Activated CD4-positive, alpha-beta T cell treated with anti-CD3 and anti-CD28 coated beads, Interleukin-2, amount 50 U/mL, for 24 hours (primary cell): ENCODE measurements around the gene OR10H2.
"Not testable (repeated sequence)": the region's sequence is repeated elsewhere in the genome, so short reads cannot be mapped to it uniquely, and the experiment has no call there.

ENCODE experiments used
- DNase-seq, 2 donors: peaks; one replicate each; pipeline ENCODE4 v3.0.0-alpha.2; 2020; ENCODE audit warnings: low read depth in 1 of 2, low spot score in 1 of 2

The OR10H2 gene

DNA sequence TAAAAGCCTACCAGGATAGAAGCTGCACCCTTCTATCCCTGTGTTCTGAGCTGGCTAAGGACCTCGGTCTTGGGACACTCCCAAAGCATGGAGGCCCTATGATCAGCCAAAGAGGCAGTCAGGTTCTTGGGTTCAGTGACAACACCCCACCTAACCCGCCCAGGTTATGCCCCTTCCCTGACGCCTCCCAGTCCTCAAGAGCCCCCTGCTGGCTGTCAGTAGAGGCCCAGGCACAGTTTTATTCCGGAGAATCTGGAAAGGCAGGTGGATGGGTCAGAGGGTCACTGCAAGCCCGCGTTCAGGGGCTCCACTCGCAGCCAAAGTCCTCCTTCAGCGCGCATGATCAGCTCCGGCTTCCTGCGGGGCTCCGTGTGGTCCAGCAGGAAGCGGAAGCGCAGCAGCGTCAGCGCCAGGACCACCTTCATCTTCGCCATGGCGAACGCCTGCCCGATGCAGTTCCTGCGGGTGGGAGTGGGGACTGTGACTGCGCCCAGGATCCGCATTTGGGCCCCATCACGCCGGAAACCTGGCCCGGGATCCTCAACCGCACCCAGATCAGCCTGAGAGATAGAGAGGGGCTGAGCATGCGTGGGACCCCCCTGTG, 32.2 kb downstream of the OR10H2 start:
- DNase-seq, result no peak

DNA sequence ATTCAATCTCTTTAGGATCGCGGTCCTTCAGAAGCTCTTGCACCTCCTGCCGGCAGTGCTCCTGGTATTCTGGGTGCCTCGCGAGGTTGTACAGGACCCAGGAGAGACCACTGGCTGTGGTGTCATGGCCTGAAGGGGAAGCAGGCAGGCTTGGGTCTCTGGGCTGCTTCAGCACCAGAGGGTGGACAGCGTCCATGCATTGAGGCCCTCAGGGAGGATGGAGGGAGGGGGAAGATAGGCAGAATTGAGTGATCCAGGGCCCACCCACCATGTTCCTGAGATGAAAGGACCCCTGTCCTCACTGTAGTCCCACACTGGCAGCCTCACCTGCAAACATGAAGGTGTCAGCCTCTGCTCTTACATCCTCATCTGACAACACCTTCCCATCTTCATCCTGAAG, 41.8 kb downstream of the OR10H2 start:
- DNase-seq, result no peak

DNA sequence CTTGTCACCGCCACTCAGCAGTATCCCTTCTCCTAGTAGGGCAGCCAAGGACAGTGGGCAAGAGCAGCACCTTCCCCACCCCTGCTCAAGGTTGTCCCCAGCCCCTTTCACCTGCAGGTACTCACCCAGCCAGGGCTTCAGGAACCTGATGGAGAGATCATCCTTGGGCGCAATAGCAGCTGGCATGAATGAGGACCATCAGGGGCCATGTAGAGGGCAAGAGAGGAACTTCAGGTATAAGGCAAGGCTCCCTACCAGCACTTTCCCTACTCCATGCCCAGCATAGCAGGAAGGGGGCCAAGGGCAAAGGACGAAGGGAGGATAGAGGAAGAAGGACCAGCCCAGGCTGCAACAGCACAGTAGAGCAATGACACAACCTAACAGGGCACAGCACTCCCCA, 46.3 kb downstream of the OR10H2 start:
- not testable (repeated sequence) for DNase-seq

DNA sequence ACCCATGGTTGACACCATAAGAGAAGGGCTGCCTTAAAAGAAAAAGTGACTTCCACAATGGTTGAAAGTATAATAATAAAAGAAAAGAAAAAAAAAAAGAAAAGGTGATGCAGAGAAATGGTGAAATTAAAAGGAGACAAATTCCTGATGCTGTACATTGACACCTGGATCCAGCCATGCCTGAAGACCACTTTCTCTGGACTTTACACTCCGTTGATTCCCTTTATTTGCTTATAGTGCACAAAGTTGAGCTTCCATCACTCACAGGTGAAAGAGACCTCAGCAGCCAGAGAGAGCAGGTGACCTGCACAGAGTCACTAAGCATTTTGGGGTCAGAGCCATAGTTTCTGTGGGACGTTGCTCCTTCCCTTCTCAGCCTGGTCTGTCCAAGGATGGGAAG, 47.4 kb downstream of the OR10H2 start:
- DNase-seq, result no peak

DNA sequence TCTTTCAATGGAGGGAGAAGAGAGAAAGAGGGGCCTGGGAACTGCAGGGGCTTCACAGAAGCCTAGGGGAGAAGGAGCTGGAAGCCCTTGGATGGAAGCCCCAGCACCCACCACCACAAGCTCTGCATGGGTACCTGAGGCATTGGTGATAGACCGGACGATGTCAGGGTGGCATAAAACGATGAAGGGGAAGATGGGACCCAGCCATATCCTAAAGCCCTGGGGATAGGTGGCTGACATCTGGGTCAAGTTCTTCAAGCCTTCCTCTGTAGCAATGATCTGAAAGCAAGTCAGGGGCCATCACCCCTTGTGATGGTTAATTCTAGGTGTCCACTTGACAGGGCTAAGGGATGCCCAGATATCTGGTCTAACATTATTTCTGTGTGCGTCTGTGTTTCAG, 48.4 kb downstream of the OR10H2 start:
- no peak for DNase-seq

DNA sequence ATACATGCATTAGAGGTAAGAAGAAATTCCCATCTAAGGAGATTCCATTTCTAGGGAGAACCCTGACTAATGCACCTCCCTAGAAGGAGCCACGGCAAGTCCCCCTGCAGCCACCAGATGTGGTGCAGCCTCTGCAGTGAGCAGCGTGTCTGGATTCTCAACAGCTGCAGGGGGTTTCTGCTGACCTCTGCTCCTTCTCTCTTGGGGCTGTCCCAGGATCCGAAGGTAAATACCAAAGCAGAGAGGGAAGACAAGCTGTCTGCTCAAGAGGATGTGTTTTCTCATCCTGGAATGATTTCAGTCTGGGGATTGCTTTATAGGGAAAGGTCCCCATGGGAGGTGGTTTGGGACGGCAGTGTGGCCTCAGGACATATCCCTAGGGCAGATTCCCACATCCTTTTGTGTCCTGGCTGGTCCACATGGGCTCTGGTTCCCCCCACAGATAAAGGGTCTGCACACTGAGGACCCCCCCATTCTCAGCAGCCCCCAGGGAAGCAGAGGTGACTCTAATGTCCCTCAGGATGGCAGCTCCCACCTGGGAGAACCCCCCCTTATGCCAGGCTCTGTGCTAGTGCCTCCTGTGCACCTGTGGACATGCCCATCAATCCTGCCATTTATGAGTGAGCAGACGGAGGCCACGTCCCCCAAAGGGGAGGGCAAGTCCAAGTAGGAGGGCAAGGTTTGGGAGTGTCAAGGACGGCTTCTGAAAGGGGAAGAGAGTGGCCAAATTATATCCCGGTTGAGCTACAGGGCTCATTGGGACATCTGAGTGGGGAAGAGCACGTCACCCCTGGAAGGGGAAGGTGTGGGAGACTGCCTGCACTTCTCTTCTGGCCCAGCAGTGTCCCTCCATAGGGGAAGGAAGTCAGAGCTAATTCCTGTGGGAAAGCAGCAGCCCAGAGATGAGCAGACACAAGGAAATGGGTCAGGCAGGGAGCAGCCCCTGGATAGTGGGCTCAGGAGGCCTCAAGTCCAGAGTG, 49.5 kb downstream of the OR10H2 start:
- no peak for DNase-seq
